Pancreas (tissue), 10 donors: Measurements from ENCODE around the gene RMRP. TPM values are rescaled to one million over a fixed set of nuclear protein-coding genes. Genes with fewer than 3 reads are reported as not detected.
"Not testable (repeated sequence)": the region's sequence is repeated elsewhere in the genome, so short reads cannot be mapped to it uniquely, and the experiment has no call there.

Source experiments
- ATAC-seq, 4 donors: fragments of 200-7000 bp; cut with Tn5 transposase; one replicate each; pipeline versions ENCODE4 v1.8.0 to v1.9.1; 2020; ENCODE audit warnings: mild to moderate bottlenecking in 4 of 4, moderate library complexity in 4 of 4
- DNase-seq, 6 donors: peaks; one replicate each; pipeline ENCODE4 v3.0.0-alpha.2; 2020
- FAIRE-seq: peaks from 2 replicates; lab custom pipeline; 2012; peaks lifted over from hg19 to GRCh38; lab: Jason Lieb, UNC
- H3K27ac ChIP-seq, 4 donors: fragments of 200-600 bp; sonication (generic); 1 replicate in 3 of 4; 2 replicates in 1 of 4; pipeline versions ENCODE4 v1.5.0 to v1.8.0; 2020
- H3K27me3 ChIP-seq, 4 donors: fragments of 200-600 bp; one replicate each; pipeline ENCODE4 v1.8.0; 2021
- H3K36me3 ChIP-seq, 3 donors: fragments of 200-600 bp; sonication (generic) in 1 of 3; one replicate each; pipeline versions ENCODE4 v1.5.0 to v1.8.0; 2020 to 2021
- H3K4me1 ChIP-seq, 3 donors: fragments of 200-600 bp; one replicate each; pipeline ENCODE4 v1.8.0; 2021
- H3K4me3 ChIP-seq, 4 donors: fragments of 200-600 bp; sonication (generic) in 2 of 4; one replicate each; pipeline versions ENCODE4 v1.5.0 to v1.8.0; 2020 to 2021
- H3K9me3 ChIP-seq, 4 donors: fragments of 200-600 bp; one replicate each; pipeline ENCODE4 v1.8.0; 2021
- CTCF ChIP-seq, 4 donors: fragments of 200-600 bp; sonication (generic) in 3 of 4; IDR thresholded peaks; one replicate each; pipeline versions ENCODE4 v1.5.0 to v1.8.0; 2021; ENCODE audit warnings: antibody characterized with exemption in 4 of 4
- whole genome bisulfite sequencing, 2 donors: extraction: QIAGEN DNeasy Blood & Tissue Kit; methylation state at CpG; one replicate each; pipeline ENCODE4 v1.1.7; 2013; 5-methylcytosine and 5-hydroxymethylcytosine counted together
- intact Hi-C, 3 donors: fragments of 100-400 bp; cut with DNase I; formaldehyde crosslinking; loops; one replicate each; pipeline versions ENCODE4 v1.11.1 to v1.14.2; 2022
- polyA plus RNA-seq, 2 donors: library from polyadenylated mRNA; stranded (reverse); fragments of 200-250 nt; gene quantifications; one replicate each; pipeline ENCODE4 v1.2.3, GENCODE V29; 2013
- total RNA-seq, 6 donors: library from RNA; stranded (reverse); fragmentation: NEBNext Ultra II Directional in 4 of 6; extraction: Animal tissue kit (Norgen Biotek cat#: 25700) in 4 of 6; gene quantifications; one replicate each; pipeline versions ENCODE4 v1.2.1 to v1.2.4, GENCODE V29; 2021 to 2023
- donor health status: healthy with polysubstance abuse.
- donor health status: DM: no; HTN: no; CAD: no; lungs with moderate emphysema.
- donor health status: DM: no; HTN: no; CAD: no.
- donor health status: control.
- donor health status: control.
- donor health status: Bipolar disorder and iron deficiency.
- donor health status: DM: yes; HTN: yes; CAD: no.
- donor health status: DM: no; HTN: no; CAD: no.
- donor health status: DM: no; HTN: no; CAD: no.
- donor health status: DM: yes; HTN: yes; CAD: no.

Gene RMRP
- total and polyA plus RNA-seq, 8 donors = 80.5 to 15,171 (median 9,544) TPM

DNA sequence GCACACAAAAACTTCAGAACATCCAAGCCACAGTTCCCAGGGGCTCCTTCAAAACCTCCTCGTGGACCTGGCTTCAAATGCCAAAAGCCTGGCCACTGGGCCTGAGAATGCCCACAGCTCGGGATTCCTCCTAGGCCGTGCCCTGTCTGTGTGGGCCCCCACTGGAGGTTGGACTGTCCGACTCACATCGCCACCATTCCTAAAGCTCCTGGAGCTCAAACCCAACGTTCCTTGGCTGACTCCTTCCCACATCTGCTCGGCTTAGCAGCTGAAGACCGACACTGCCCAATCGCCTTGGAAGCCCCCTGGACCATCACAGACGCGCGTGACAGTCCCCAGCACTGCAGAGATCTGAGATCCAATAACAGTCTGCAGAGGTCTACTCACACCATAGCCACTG, 14.8 kb downstream of the RMRP start:
- WGBS, 2 donors = 85 to 89% methylated on average over 12 of the region's 12 CpGs
- H3K27ac ChIP-seq = no peak overlapping the region

DNA sequence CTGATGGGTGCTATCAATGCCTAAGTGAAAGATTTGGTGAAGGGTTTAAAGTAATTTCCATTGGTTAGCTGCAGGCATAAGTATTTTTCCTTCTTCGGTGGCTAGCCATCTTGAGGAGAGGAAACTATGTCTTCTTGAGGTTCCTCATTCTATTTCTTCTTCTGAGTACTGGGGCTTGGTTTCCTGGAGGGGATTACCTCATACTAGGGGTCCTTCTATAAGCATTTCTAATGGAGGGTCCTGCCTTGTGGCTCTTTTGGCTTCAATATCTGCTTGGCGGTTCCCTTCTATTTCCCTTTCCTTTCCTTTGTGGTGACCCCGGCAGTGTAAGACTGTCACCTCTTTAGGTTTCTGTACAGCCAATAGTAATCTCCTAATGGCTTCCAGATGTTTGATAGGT, 16.3 kb downstream of the RMRP start:
- H3K36me3 ChIP-seq, H3K9me3 ChIP-seq, H3K4me3 ChIP-seq, H3K27ac ChIP-seq, H3K4me1 ChIP-seq, H3K27me3 ChIP-seq, DNase-seq, FAIRE-seq, ATAC-seq: not testable (repeated sequence)
- intact Hi-C loops = loop anchor here in 1 of 3 donors (10.0 kb wide), 1 partner anchor 63 kb away; no protein-coding TSS in a partner anchor
- WGBS, 2 donors = 91 to 95% methylated on average over 3 of the region's 3 CpGs

More for the DNA sequence above, 14.8 kb downstream of the RMRP start:
- DNase-seq = peak in 1 of 6 donors; percentile 16
- H3K36me3 ChIP-seq = no peaks in the 10 kb centered on the region
- H3K4me1 ChIP-seq = peaks cover 0 to 6% (median 0%) of the 10 kb centered on the region in 3 donors
- no peaks in the 10 kb centered on the region for H3K9me3 ChIP-seq
- FAIRE-seq = no peak
- intact Hi-C loops = loop anchor here in 1 of 3 donors (10.0 kb wide), 1 partner anchor 62 kb away; no protein-coding TSS in a partner anchor
- no peak for TF ChIP-seq CTCF (IDR thresholded peaks at IDR 0.05)
- no peaks in the 10 kb centered on the region for H3K27me3 ChIP-seq
- H3K4me3 ChIP-seq = no peak overlapping the region
- ATAC-seq = no peak

GRCh38 chr9:35640431-35640830, 17.4 kb downstream of the RMRP start:
- not testable (repeated sequence) for H3K4me1 ChIP-seq, H3K4me3 ChIP-seq, FAIRE-seq, H3K9me3 ChIP-seq, H3K27ac ChIP-seq, H3K36me3 ChIP-seq, H3K27me3 ChIP-seq, ATAC-seq
- peak in 1 of 6 donors; percentile 23 for DNase-seq
- intact Hi-C loops = loop anchor here in 1 of 3 donors (10.0 kb wide), 1 partner anchor 64 kb away; no protein-coding TSS in a partner anchor
- 94 to 96% methylated on average over 15 of the region's 15 CpGs for WGBS, 2 donors

- Histone ChIP-seq H3K27ac (no peak overlapping the region), H3K4me1 (no peaks in the 10 kb centered on the region), H3K4me3 (no peak overlapping the region), H3K9me3 (no peaks in the 10 kb centered on the region), H3K36me3 (no peaks in the 10 kb centered on the region), H3K27me3 (no peaks in the 10 kb centered on the region)
- TF ChIP-seq CTCF (IDR thresholded peaks at IDR 0.05) = no peak
- WGBS, 2 donors = 69 to 83% methylated on average over 1 of the region's 1 CpG
- DNase-seq (no peak), FAIRE-seq (no peak), ATAC-seq (no peak)
- intact Hi-C loops = loop anchor here in 1 of 3 donors (10.0 kb wide), 1 partner anchor 65 kb away; no protein-coding TSS in a partner anchor
These were observed 18.2 kb downstream of the RMRP start for GRCh38 chr9:35639631-35640030.

- intact Hi-C loops, DNase-seq, H3K9me3 ChIP-seq, H3K27me3 ChIP-seq, H3K4me3 ChIP-seq, FAIRE-seq, H3K27ac ChIP-seq, ATAC-seq, H3K4me1 ChIP-seq, H3K36me3 ChIP-seq: not testable (repeated sequence)
- 83 to 93% methylated on average over 1 of the region's 1 CpG for WGBS, 2 donors
These were observed 18.6 kb downstream of the RMRP start for GRCh38 chr9:35639225-35639624.

GRCh38 chr9:35638751-35639150, 19.1 kb downstream of the RMRP start:
- DNase-seq, ATAC-seq, H3K27me3 ChIP-seq, H3K27ac ChIP-seq, H3K36me3 ChIP-seq, H3K4me3 ChIP-seq, H3K9me3 ChIP-seq, H3K4me1 ChIP-seq, FAIRE-seq, intact Hi-C loops: not testable (repeated sequence)
- WGBS, 2 donors = 81 to 87% methylated on average over 7 of the region's 8 CpGs

DNA sequence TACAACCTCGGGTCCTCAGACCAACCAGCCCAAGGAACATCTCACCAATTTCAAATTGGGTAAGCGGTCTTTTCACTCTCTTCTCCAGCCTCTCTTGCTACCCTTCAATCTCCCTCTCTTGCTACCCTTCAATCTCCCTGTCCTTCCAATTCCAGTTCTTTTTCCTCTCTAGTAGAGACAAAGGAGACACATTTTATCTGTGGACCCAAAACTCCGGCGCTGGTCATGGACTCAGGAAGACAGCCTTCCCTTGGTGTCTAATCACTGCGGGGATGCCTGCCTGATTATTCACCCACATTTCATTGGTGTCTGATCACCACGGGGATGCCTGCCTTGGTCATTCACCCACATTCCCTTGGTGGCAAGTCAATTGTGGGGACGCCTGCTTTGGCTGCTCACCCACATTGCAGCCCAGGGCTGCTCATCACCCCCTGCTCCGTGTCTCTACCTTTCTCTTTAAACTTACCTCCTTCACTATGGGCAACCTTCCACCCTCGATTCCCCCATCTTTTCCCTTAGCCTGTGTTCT, 20.3 kb downstream of the RMRP start:
- H3K36me3 ChIP-seq, FAIRE-seq, intact Hi-C loops, DNase-seq, H3K4me3 ChIP-seq, ATAC-seq, H3K9me3 ChIP-seq, H3K4me1 ChIP-seq, H3K27me3 ChIP-seq, H3K27ac ChIP-seq: not testable (repeated sequence)
- WGBS, 2 donors = 89 to 92% methylated on average over 9 of the region's 9 CpGs

DNA sequence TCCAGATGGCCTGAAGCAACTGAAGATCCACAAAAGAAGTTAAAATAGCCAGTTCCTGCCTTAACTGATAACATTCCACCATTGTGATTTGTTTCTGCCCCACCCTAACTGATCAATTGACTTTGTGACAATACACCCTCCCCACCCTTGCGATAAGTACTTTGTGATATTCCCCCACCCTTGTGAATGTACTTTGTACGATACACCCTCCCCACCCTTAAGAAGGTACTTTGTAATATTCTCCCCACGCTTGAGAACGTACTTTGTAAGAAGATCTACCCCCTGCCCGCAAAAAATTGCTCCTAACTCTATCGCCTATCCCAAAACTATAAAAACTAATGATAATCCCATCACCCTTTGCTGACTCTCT, 21.0 kb downstream of the RMRP start:
- intact Hi-C loops, H3K4me3 ChIP-seq, FAIRE-seq, H3K4me1 ChIP-seq, H3K27me3 ChIP-seq, ATAC-seq, DNase-seq, H3K9me3 ChIP-seq, H3K36me3 ChIP-seq: not testable (repeated sequence)
- 97 to 98% methylated on average over 6 of the region's 6 CpGs for WGBS, 2 donors
- peak overlapping the region in 1 of 4 donors; percentile 37 for H3K27ac ChIP-seq
